C4-2B (cell line): ENCODE data around the gene WNK4.

ENCODE experiments used
- ZFX ChIP-seq: fragments of 450-650 bp; IDR thresholded peaks from 2 replicates; pipeline ENCODE4 v1.6.1; 2017
- TF ChIP-seq, protein P1 (sequence below): fragments of 450-650 bp; conservative IDR thresholded peaks from 2 replicates; pipeline ENCODE4 v1.5.1; 2017; ENCODE audit warnings: mild to moderate bottlenecking

DNA sequence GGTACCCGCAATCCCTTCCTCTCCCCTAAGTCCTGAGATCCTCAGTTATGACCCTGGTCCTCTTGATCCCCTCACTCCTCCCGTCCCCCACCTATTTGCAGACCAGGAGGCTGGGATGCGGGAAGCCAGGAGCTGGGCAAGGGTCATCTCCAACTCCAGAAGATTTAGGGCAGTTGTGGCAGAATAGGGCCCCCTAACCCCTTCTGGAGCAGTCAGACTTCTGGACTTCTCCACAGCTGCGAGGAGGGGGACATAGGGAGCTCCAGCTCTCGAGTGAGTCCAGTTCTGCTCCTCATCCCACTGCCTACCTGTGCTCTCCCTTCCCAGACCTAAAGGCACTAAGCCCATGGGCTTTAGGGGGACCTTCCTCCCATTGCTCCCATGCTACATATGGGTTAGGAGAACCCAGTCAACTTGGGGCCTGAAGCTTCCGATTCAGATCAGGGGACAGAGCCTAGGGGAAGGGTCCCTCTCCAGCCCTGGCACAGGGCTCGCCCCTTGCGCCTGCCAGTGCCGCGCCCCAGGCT is 1.3 kb downstream of the WNK4 start:
- TF ChIP-seq, protein P1, sequence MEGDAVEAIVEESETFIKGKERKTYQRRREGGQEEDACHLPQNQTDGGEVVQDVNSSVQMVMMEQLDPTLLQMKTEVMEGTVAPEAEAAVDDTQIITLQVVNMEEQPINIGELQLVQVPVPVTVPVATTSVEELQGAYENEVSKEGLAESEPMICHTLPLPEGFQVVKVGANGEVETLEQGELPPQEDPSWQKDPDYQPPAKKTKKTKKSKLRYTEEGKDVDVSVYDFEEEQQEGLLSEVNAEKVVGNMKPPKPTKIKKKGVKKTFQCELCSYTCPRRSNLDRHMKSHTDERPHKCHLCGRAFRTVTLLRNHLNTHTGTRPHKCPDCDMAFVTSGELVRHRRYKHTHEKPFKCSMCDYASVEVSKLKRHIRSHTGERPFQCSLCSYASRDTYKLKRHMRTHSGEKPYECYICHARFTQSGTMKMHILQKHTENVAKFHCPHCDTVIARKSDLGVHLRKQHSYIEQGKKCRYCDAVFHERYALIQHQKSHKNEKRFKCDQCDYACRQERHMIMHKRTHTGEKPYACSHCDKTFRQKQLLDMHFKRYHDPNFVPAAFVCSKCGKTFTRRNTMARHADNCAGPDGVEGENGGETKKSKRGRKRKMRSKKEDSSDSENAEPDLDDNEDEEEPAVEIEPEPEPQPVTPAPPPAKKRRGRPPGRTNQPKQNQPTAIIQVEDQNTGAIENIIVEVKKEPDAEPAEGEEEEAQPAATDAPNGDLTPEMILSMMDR = no peak
- no peak for TF ChIP-seq ZFX
